ENCODE results near the gene EXOSC9. TPM values are rescaled to one million over a fixed set of nuclear protein-coding genes. Genes with fewer than 3 reads are reported as not detected.

Gene EXOSC9
- total RNA-seq, 1 experiment from 2014 or later, result 50.0 TPM

- TF ChIP-seq AFF4 (CRISPR knock-in tag; IDR thresholded peaks at IDR 0.05; ENCODE audit: borderline replicate concordance) (no peak), STAT6 (CRISPR knock-in tag; conservative IDR thresholded peaks at IDR 0.05; ENCODE audit: low read depth) (no peak), JAZF1 (CRISPR knock-in tag; IDR thresholded peaks at IDR 0.05) (no peak), TP53 (CRISPR knock-in tag; IDR thresholded peaks at IDR 0.05) (no peak), NR2C2 (CRISPR knock-in tag; IDR thresholded peaks at IDR 0.05) (no peak), NR3C1 (CRISPR knock-in tag; conservative IDR thresholded peaks at IDR 0.05; ENCODE audit: low read depth) (no peak), ZNF423 (CRISPR knock-in tag; IDR thresholded peaks at IDR 0.05) (no peak), FOXJ3 (CRISPR knock-in tag; IDR thresholded peaks at IDR 0.05; ENCODE audit: borderline replicate concordance) (no peak), SMAD3 (CRISPR knock-in tag; IDR thresholded peaks at IDR 0.05; ENCODE audit: borderline replicate concordance) (no peak)
These were observed 572 bp downstream of the EXOSC9 start (continued) for GRCh38 chr4:121801715-121802075.

- no peaks in the 10 kb centered on the region for H3K27me3 Mint-ChIP-seq (ENCODE audit: low read depth)
- H3K9me3 Mint-ChIP-seq, result no peaks in the 10 kb centered on the region
- no peak for TF ChIP-seq OVOL2 (CRISPR knock-in tag; IDR thresholded peaks at IDR 0.05; ENCODE audit: borderline replicate concordance)
- TF ChIP-seq TCF7 (CRISPR knock-in tag; IDR thresholded peaks at IDR 0.05; ENCODE audit: low read depth), result no peak
- TF ChIP-seq ZNF138 (CRISPR knock-in tag; conservative IDR thresholded peaks at IDR 0.05), result no peak
- no peak for TF ChIP-seq USF1 (CRISPR knock-in tag; IDR thresholded peaks at IDR 0.05)
- TF ChIP-seq ZNF416 (CRISPR knock-in tag; IDR thresholded peaks at IDR 0.05), result no peak
- TF ChIP-seq ERG (CRISPR knock-in tag; IDR thresholded peaks at IDR 0.05), result no peak
- TF ChIP-seq TP53 (CRISPR knock-in tag; IDR thresholded peaks at IDR 0.05), result no peak
- TF ChIP-seq ZNF423 (CRISPR knock-in tag; IDR thresholded peaks at IDR 0.05), result no peak
- TF ChIP-seq MYBL2 (CRISPR knock-in tag; IDR thresholded peaks at IDR 0.05), result no peak
- TF ChIP-seq USF2 (CRISPR knock-in tag; IDR thresholded peaks at IDR 0.05), result no peak
- no peak for TF ChIP-seq GTF2I (CRISPR knock-in tag; conservative IDR thresholded peaks at IDR 0.05)
- TF ChIP-seq ESRRA (CRISPR knock-in tag; IDR thresholded peaks at IDR 0.05; ENCODE audit: borderline replicate concordance), result no peak
- no peak for TF ChIP-seq ELF4 (CRISPR knock-in tag; IDR thresholded peaks at IDR 0.05; ENCODE audit: low read depth)
- TF ChIP-seq ETV6 (CRISPR knock-in tag; IDR thresholded peaks at IDR 0.05), result no peak
- no peak for TF ChIP-seq PRDM15 (CRISPR knock-in tag; IDR thresholded peaks at IDR 0.05)
- DNase-seq (ENCODE audit: low spot score) (no peak), ATAC-seq (no peak)
- POLR2A ChIA-PET, result no interaction called here
- CTCF ChIA-PET, result no interaction called here
- no peak overlapping the region for H3K4me3 Mint-ChIP-seq
- H3K27ac Mint-ChIP-seq, result no peak overlapping the region
- H3K36me3 Mint-ChIP-seq, result peaks cover 61% of the 10 kb centered on the region
- H3K4me1 Mint-ChIP-seq, result peaks cover 8% of the 10 kb centered on the region
These were observed 5.3 kb downstream of the EXOSC9 start for GRCh38 chr4:121806411-121806810.

Data from WTC11 (cell line).